ENCODE results near the gene SLC16A5.
A peak's percentile ranks its signal among the peaks of the same experiment; 100 is the strongest.
"Not testable (repeated sequence)": the region's sequence is repeated elsewhere in the genome, so short reads cannot be mapped to it uniquely, and the experiment has no call there.

SLC16A5 gene

GRCh38 chr17:75127936-75128335 lies 40.2 kb downstream of the SLC16A5 start:
- in situ Hi-C loops (cut with MboI; ENCODE audit: low pct_unique_long_range_greater_than_20kb, low sequenced_read_pairs); DNase-seq: not testable (repeated sequence)

- no peak for DNase-seq
- in situ Hi-C loops (cut with MboI; ENCODE audit: low pct_unique_long_range_greater_than_20kb, low sequenced_read_pairs): no loop called here
Observed at GRCh38 chr17:75128694-75129505, 41.1 kb downstream of the SLC16A5 start.

GRCh38 chr17:75129576-75129975 lies 41.8 kb downstream of the SLC16A5 start:
- DNase-seq: no peak
- in situ Hi-C loops (cut with MboI; ENCODE audit: low pct_unique_long_range_greater_than_20kb, low sequenced_read_pairs): no loop called here

- no peak for DNase-seq
- in situ Hi-C loops (cut with MboI; ENCODE audit: low pct_unique_long_range_greater_than_20kb, low sequenced_read_pairs): no loop called here
Observed at GRCh38 chr17:75130059-75130631, 42.4 kb downstream of the SLC16A5 start.

- in situ Hi-C loops (cut with MboI; ENCODE audit: low pct_unique_long_range_greater_than_20kb, low sequenced_read_pairs): no loop called here
- DNase-seq: peak; percentile 80
Observed at GRCh38 chr17:75130632-75131277, 43.0 kb downstream of the SLC16A5 start.

- DNase-seq: peak; percentile 86
- in situ Hi-C loops (cut with MboI; ENCODE audit: low pct_unique_long_range_greater_than_20kb, low sequenced_read_pairs): no loop called here
Observed at GRCh38 chr17:75131278-75132017, 43.7 kb downstream of the SLC16A5 start, which contains the start of gene NT5C. NT5C (minus strand) TSS chr17:75131742; CDS start chr17:75131707, 35 bp downstream.

- in situ Hi-C loops (cut with MboI; ENCODE audit: low pct_unique_long_range_greater_than_20kb, low sequenced_read_pairs); DNase-seq: not testable (repeated sequence)
Observed at GRCh38 chr17:75132018-75133000, 44.6 kb downstream of the SLC16A5 start.

- DNase-seq: no peak
- in situ Hi-C loops (cut with MboI; ENCODE audit: low pct_unique_long_range_greater_than_20kb, low sequenced_read_pairs): no loop called here
Observed at GRCh38 chr17:75133001-75133400, 45.2 kb downstream of the SLC16A5 start.

GRCh38 chr17:75133607-75134347 lies 46.0 kb downstream of the SLC16A5 start:
- in situ Hi-C loops (cut with MboI; ENCODE audit: low pct_unique_long_range_greater_than_20kb, low sequenced_read_pairs); DNase-seq: not testable (repeated sequence)

- no peak for DNase-seq
- in situ Hi-C loops (cut with MboI; ENCODE audit: low pct_unique_long_range_greater_than_20kb, low sequenced_read_pairs): no loop called here
Observed at GRCh38 chr17:75135452-75135851, 47.7 kb downstream of the SLC16A5 start.

GRCh38 chr17:75135946-75136345 lies 48.2 kb downstream of the SLC16A5 start:
- in situ Hi-C loops (cut with MboI; ENCODE audit: low pct_unique_long_range_greater_than_20kb, low sequenced_read_pairs): no loop called here
- DNase-seq: no peak

- DNase-seq; in situ Hi-C loops (cut with MboI; ENCODE audit: low pct_unique_long_range_greater_than_20kb, low sequenced_read_pairs): not testable (repeated sequence)
Observed at GRCh38 chr17:75137762-75138161, 50.0 kb downstream of the SLC16A5 start.

GRCh38 chr17:75138519-75138918 lies 50.8 kb downstream of the SLC16A5 start:
- no peak for DNase-seq
- in situ Hi-C loops (cut with MboI; ENCODE audit: low pct_unique_long_range_greater_than_20kb, low sequenced_read_pairs): no loop called here

- DNase-seq: no peak
- in situ Hi-C loops (cut with MboI; ENCODE audit: low pct_unique_long_range_greater_than_20kb, low sequenced_read_pairs): no loop called here
Observed at GRCh38 chr17:75142236-75142971, 54.6 kb downstream of the SLC16A5 start.

- in situ Hi-C loops (cut with MboI; ENCODE audit: low pct_unique_long_range_greater_than_20kb, low sequenced_read_pairs): no loop called here
Observed at GRCh38 chr17:75144816-75145512, 57.2 kb downstream of the SLC16A5 start.

GRCh38 chr17:75146592-75146991 lies 58.8 kb downstream of the SLC16A5 start:
- DNase-seq: no peak
- in situ Hi-C loops (cut with MboI; ENCODE audit: low pct_unique_long_range_greater_than_20kb, low sequenced_read_pairs): no loop called here

More at GRCh38 chr17:75144816-75145512, 57.2 kb downstream of the SLC16A5 start:
- no peak for DNase-seq

All from KBM-7 (cell line).